Vagina (tissue), 2 donors: ENCODE measurements around the gene AIF1. TPM values are rescaled to one million over a fixed set of nuclear protein-coding genes. Genes with fewer than 3 reads are reported as not detected.
A peak's percentile ranks its signal among the peaks of the same experiment; 100 is the strongest.

Source experiments
- DNase-seq, 2 donors: peaks; one replicate each; pipeline ENCODE4 v3.0.0-alpha.2; 2017; ENCODE audit errors: extremely low spot score in 2 of 2
- H3K27ac ChIP-seq: fragments of 200-600 bp; sonication (generic); one replicate; pipeline ENCODE4 v1.5.1; 2019
- H3K27me3 ChIP-seq: fragments of 200-600 bp; sonication (generic); one replicate; pipeline ENCODE4 v1.5.1; 2019
- H3K36me3 ChIP-seq, 2 donors: fragments of 200-600 bp; sonication (generic); one replicate each; pipeline ENCODE4 v1.5.1; 2017 to 2019
- H3K4me1 ChIP-seq: fragments of 200-600 bp; sonication (generic); one replicate; pipeline ENCODE4 v1.5.1; 2019
- H3K4me3 ChIP-seq, 2 donors: fragments of 200-600 bp; sonication (generic); 1 replicate in 1 of 2; 2 replicates in 1 of 2; pipeline ENCODE4 v1.5.1; 2016 to 2019
- H3K9me3 ChIP-seq: fragments of 200-600 bp; sonication (generic); one replicate; pipeline ENCODE4 v1.5.1; 2019
- POLR2A ChIP-seq, 2 donors: fragments of 450-650 bp; IDR thresholded peaks; one replicate each; pipeline ENCODE4 v1.6.1; 2017; ENCODE audit warnings: antibody characterized with exemption in 2 of 2, mild to moderate bottlenecking in 2 of 2, moderate library complexity in 2 of 2
- POLR2AphosphoS5 ChIP-seq, 2 donors: sonication (generic); formaldehyde crosslinking; IDR thresholded peaks; one replicate each; pipeline ENCODE4 v1.9.0; 2017; ENCODE audit warnings: antibody characterized with exemption in 2 of 2, mild to moderate bottlenecking in 2 of 2, low read depth in 1 of 2; ENCODE audit not compliant: insufficient read depth in 1 of 2
- intact Hi-C: fragments of 100-400 bp; cut with DNase I; formaldehyde crosslinking; loops from one replicate; pipeline ENCODE4 v1.15.1; 2023
- total RNA-seq: library from RNA; depleted of rRNA; stranded (reverse); fragments of >200 nt; gene quantifications from one replicate; pipeline ENCODE4 v1.2.3, GENCODE V29; 2016
- TF ChIP-seq, protein P1 (sequence below), 3 experiments: fragments of 450-650 bp in 2 of 3; fragments of 200-600 bp in 1 of 3; sonication (generic) in 1 of 3; IDR thresholded peaks; one replicate each; pipeline ENCODE4 v1.5.1; 2017 to 2019; ENCODE audit warnings: antibody characterized with exemption in 3 of 3, mild to moderate bottlenecking in 2 of 3, moderate library complexity in 2 of 3

Gene AIF1
- total RNA-seq, 1 donor from 2014 or later = 25.0 TPM

DNA sequence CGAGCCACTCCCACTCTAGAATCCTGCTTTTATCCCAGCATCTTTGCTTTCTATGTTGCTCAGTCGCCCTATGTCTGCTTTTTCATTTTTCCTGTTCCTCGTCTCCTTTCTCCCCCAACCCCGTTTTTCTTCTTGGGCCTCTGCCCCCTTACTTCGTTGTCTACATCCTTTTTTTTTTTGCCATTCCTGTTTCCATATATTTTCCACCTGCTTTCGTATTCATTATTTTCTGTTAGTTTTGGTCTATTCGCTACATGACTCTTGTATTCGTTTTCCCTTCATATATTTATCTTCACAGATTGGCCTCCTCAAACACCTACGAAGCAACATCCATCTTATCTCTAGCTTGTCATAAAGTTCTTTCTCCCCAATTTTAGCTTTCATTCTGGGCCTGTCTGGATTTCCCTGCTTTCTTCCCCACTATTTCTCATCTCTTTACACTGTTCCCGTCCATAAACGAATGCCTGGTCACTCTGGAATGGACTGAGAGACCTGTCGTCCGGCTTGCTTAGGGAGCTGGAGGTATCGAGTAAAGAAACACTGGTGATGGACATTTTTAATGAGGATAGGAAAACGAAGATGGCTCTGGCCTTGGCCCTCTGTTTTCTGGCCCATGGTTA is 6.4 kb downstream of the AIF1 start:
- no peak for DNase-seq
- Histone ChIP-seq H3K27ac (peak overlapping the region; percentile 95), H3K36me3 (peaks cover 0 to 33% of the 10 kb centered on the region in 2 donors), H3K27me3 (no peaks in the 10 kb centered on the region), H3K4me3 (peak overlapping the region; percentile 55 to 59), H3K9me3 (no peaks in the 10 kb centered on the region), H3K4me1 (peaks cover 18% of the 10 kb centered on the region)
- intact Hi-C loops = no loop called here
- TF ChIP-seq, protein P1, sequence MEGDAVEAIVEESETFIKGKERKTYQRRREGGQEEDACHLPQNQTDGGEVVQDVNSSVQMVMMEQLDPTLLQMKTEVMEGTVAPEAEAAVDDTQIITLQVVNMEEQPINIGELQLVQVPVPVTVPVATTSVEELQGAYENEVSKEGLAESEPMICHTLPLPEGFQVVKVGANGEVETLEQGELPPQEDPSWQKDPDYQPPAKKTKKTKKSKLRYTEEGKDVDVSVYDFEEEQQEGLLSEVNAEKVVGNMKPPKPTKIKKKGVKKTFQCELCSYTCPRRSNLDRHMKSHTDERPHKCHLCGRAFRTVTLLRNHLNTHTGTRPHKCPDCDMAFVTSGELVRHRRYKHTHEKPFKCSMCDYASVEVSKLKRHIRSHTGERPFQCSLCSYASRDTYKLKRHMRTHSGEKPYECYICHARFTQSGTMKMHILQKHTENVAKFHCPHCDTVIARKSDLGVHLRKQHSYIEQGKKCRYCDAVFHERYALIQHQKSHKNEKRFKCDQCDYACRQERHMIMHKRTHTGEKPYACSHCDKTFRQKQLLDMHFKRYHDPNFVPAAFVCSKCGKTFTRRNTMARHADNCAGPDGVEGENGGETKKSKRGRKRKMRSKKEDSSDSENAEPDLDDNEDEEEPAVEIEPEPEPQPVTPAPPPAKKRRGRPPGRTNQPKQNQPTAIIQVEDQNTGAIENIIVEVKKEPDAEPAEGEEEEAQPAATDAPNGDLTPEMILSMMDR (IDR thresholded peaks at IDR 0.05) = no peak
- TF ChIP-seq POLR2AphosphoS5 (IDR thresholded peaks at IDR 0.05; ENCODE audit: insufficient read depth in 1 of 2, low read depth in 1 of 2) = no peak
- no peak for TF ChIP-seq POLR2A (IDR thresholded peaks at IDR 0.05)

DNA sequence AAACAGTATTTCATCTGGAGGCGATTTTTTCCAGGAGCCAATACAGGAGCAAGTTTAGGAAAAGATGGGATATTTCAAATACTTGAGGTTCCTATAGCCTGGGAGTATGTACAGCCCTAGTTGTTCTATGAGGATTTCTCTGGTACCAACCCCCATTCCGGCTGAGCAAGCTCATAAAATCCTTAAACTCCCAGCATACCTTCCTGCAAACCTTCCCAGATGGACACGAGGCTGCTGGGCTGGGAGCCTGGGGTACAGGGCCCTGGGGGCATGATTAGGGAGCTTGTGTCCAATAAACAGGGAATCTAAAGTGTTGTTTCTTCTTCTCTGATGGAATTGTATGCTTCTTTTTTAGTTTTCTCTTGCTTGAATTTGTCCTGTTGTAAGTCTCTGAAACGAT is 7.0 kb downstream of the AIF1 start:
- no peak for DNase-seq
- intact Hi-C loops = no loop called here

DNA sequence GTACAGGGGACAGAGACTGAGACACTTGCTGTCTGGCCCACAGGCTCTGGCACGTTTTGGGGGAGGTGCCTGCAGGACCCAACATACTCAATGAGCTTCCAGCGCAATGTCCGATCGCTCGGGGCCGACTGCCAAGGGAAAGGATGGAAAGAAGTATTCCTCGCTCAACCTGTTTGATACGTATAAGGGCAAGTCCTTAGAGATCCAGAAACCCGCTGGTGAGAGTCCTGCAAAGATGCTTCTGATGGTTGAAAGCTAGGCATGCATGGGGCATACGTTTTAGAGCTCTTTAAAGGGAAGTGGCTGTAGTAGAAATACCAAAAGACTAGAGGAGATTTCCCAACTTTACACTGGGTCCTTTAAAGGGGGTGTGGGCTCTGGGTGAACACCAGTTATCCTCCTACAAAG is 7.7 kb downstream of the AIF1 start:
- H3K27ac ChIP-seq = peak overlapping the region; percentile 95
- no peaks in the 10 kb centered on the region for H3K9me3 ChIP-seq
- TF ChIP-seq, protein P1 (IDR thresholded peaks at IDR 0.05) = no peak
- no peak for TF ChIP-seq POLR2A (IDR thresholded peaks at IDR 0.05)
- TF ChIP-seq POLR2AphosphoS5 (IDR thresholded peaks at IDR 0.05; ENCODE audit: insufficient read depth in 1 of 2, low read depth in 1 of 2) = no peak
- H3K36me3 ChIP-seq = peaks cover 0 to 45% of the 10 kb centered on the region in 2 donors
- H3K4me1 ChIP-seq = peaks cover 18% of the 10 kb centered on the region
- no peaks in the 10 kb centered on the region for H3K27me3 ChIP-seq
- H3K4me3 ChIP-seq = peak overlapping the region in 1 of 2 donors; percentile 59
- intact Hi-C loops = no loop called here
- peak in 1 of 2 donors; percentile 90 for DNase-seq

More for the DNA sequence above, 7.0 kb downstream of the AIF1 start:
- Histone ChIP-seq H3K4me3 (peak overlapping the region; percentile 55 to 59), H3K27me3 (no peaks in the 10 kb centered on the region), H3K4me1 (peaks cover 18% of the 10 kb centered on the region), H3K9me3 (no peaks in the 10 kb centered on the region), H3K36me3 (peaks cover 0 to 38% of the 10 kb centered on the region in 2 donors), H3K27ac (peak overlapping the region; percentile 95)
- TF ChIP-seq, protein P1 (IDR thresholded peaks at IDR 0.05) = no peak
- TF ChIP-seq POLR2AphosphoS5 (IDR thresholded peaks at IDR 0.05; ENCODE audit: insufficient read depth in 1 of 2, low read depth in 1 of 2) = peak in 1 of 2 donors; percentile 43

DNA sequence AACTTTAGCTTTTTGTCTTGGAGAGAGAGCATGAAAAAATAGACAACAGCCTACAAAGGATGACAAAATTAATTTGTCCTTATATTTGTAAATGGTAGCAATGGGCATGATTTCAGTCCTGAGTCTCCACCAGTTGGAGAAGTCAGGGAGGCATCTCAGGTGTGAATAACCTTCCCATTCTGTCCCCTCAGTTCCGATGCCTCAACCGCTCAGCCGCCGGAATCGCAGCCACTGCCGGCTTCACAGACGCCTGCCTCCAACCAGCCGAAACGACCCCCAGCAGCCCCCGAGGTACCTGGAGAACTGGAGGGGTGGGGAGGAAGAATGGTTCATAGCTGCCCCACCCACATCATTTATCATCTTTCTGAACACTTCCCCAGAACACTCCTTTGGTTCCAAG is 9.0 kb downstream of the AIF1 start:
- intact Hi-C loops = no loop called here

DNA sequence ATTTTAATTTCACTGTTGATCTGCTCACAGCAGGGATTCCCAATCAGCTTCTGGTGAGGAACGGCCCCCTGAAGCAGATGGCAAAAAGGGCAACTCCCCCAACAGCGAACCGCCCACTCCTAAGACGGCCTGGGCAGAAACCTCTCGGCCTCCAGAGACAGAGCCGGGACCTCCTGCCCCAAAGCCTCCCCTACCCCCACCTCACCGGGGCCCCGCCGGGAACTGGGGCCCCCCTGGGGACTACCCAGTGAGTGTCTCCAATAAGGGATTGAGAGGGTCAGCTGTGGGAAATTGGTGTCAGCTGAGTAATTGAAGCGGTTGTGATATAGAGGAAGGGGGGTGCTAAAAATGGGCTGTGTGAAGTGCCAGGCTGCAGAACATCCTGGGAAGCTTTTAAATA is 11.9 kb downstream of the AIF1 start:
- TF ChIP-seq POLR2AphosphoS5 (IDR thresholded peaks at IDR 0.05; ENCODE audit: insufficient read depth in 1 of 2, low read depth in 1 of 2) = no peak
- TF ChIP-seq, protein P1 (IDR thresholded peaks at IDR 0.05) = no peak
- TF ChIP-seq POLR2A (IDR thresholded peaks at IDR 0.05) = no peak
- Histone ChIP-seq H3K27ac (no peak overlapping the region), H3K9me3 (no peaks in the 10 kb centered on the region), H3K4me3 (no peak overlapping the region), H3K27me3 (no peaks in the 10 kb centered on the region), H3K36me3 (peaks cover 0 to 85% of the 10 kb centered on the region in 2 donors), H3K4me1 (peaks cover 11% of the 10 kb centered on the region)
- intact Hi-C loops = no loop called here
- no peak for DNase-seq

More for the DNA sequence above, 9.0 kb downstream of the AIF1 start:
- TF ChIP-seq POLR2AphosphoS5 (IDR thresholded peaks at IDR 0.05; ENCODE audit: insufficient read depth in 1 of 2, low read depth in 1 of 2) = no peak
- TF ChIP-seq POLR2A (IDR thresholded peaks at IDR 0.05) = no peak
- TF ChIP-seq, protein P1 (IDR thresholded peaks at IDR 0.05) = no peak
- peaks cover 0 to 59% of the 10 kb centered on the region in 2 donors for H3K36me3 ChIP-seq
- DNase-seq = no peak
- H3K27me3 ChIP-seq = no peaks in the 10 kb centered on the region
- no peaks in the 10 kb centered on the region for H3K9me3 ChIP-seq
- peaks cover 18% of the 10 kb centered on the region for H3K4me1 ChIP-seq
- no peak overlapping the region for H3K4me3 ChIP-seq
- no peak overlapping the region for H3K27ac ChIP-seq
